GM12873 (cell line): ENCODE data around the gene DNAJC13.

ENCODE experiments used
- CTCF ChIP-seq: IDR thresholded peaks from 2 replicates; pipeline ENCODE4 v1.5.1; 2012; ENCODE audit warnings: low read depth, mild to moderate bottlenecking, moderate library complexity, low read length, control low read depth; ENCODE audit not compliant: insufficient read depth; ENCODE audit errors: missing control alignments

DNAJC13 gene

GRCh38 chr3:132416161-132416560 lies 1.1 kb upstream of the DNAJC13 start:
- no peak for TF ChIP-seq CTCF

- no peak for TF ChIP-seq CTCF
Observed at GRCh38 chr3:132417695-132418411, 551 bp downstream of the DNAJC13 start.

- TF ChIP-seq CTCF, result no peak
Observed at GRCh38 chr3:132418916-132419315, 1.6 kb downstream of the DNAJC13 start.

- TF ChIP-seq CTCF, result no peak
Observed at GRCh38 chr3:132421832-132422231, 4.5 kb downstream of the DNAJC13 start.

GRCh38 chr3:132422531-132422930 lies 5.2 kb downstream of the DNAJC13 start:
- TF ChIP-seq CTCF, result no peak

- TF ChIP-seq CTCF, result no peak
Observed at GRCh38 chr3:132432639-132433038, 15.3 kb downstream of the DNAJC13 start.

GRCh38 chr3:132433121-132433520 lies 15.8 kb downstream of the DNAJC13 start:
- no peak for TF ChIP-seq CTCF
